NCI-H524 (cell line): ENCODE results near the gene RNU5B-1.
"Not testable (repeated sequence)": the region's sequence is repeated elsewhere in the genome, so short reads cannot be mapped to it uniquely, and the experiment has no call there.

ENCODE experiments used
- DNase-seq, 2 experiments: peaks; one replicate each; lab custom pipeline; 2025; lab: John Stamatoyannopoulos, UW

RNU5B-1 gene

DNA sequence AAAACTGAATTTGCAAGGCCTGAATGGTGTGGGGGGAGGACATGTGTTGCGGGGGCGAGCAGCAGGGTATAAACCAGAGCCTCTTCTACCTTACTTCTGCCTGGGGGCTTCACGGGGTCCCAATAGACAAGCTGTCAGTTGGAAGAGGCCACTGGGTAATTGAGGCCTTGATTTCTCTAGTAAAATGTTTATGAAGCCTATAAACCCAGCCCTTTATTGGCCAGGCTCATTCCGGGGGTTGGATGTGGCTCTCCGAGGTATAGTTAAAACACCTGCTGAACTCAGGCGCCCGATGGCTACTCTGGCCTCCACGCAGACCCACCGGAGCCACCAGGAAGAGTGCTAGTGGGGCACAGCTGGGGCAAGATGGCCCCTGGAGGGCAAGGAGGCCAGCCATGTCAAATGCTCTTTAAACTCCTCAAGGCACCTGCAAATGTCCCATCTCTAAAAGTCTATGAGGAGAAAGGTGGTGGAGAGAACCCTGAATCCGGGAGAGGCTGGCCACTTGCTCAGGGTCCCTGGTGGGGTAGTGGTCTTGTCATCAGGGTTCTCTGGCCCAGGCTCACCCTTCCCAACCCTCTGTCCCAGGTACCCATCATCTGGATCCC is 39.0 kb downstream of the RNU5B-1 start:
- DNase-seq, result no peak

DNA sequence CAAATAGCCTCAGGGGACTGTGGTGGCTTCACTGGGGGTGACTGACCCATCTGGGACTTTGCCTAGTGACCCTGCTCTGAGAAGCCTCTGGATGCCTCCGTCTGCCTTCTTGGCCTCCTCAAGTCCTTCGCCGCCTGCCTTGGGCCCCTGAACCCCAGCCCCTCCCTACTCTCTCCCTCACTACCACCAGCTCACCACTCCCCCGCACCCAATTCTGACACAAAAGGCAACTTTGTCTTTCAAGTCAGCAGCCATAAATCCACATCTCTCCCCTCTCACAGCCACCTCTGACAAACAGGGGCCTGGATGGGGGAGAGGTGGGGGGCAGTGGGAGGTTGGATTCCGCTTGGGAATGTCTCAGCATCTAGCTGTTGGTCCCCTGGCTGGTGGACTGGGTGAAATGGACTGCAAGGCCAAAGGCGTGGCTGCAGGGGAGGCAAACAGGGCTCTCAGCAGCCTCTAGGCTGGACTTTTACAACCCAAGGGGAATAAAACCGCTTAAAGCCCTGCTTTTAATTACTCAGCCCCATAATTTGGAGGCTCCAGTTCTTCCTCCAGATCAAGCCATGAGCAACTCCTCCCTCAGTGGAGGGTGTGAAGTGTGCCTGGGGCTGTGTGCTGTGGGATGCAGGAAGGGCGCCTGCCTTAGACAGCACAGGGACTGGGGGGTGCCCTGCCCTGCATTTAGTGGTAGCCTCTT is 39.9 kb downstream of the RNU5B-1 start:
- DNase-seq, result no peak

DNA sequence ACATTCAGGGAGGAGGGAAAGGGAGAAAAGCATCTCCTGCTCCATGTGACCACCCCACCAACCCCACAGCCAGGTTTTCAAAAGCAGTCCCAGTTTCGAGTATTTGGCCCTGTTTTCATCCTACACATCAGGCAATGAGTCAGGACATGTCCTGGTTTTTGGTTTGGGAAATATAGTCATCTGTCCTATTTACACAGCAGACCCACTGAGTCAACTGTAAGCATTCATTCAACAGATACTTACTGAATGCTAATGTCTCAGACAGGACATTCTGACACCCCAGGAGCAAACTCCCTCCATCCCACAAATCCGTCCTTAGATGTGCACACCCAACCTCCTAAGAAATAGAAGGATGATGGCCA is 40.4 kb downstream of the RNU5B-1 start:
- DNase-seq, result no peak

DNA sequence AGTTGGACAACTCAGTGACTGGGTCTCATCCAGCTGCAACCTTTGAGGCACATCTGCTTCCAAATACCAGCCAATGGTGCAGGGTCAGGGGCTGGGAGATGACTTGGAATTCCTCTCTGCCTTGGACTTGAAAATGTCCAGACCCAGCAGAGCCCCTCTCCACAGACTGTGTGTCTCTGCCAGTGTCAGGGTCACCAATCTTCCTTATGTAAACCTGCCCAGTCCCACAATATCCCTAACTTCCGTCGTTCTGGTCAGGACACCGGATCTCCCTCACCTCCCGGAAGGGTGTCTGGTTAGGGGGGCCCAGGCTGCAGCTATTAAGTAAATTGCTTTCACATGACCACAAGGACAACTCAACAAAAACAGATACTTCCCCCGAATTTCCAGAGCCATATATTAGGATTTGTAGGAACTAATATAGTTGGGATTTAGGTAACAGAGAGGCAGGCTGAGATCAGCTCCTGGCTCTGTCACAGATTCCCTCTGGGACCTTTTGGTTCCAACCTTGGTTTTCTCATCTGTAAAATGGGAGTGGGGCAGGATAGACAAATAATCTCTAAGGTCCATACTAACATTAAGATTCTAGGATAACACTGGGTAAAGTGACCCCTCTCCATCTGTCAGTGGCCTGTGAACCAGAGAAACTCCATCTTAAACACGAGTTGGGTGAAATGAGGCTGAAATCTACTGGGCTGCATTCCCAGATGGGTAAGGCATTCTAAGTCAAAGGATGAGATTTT is 42.5 kb downstream of the RNU5B-1 start:
- no peak for DNase-seq

DNA sequence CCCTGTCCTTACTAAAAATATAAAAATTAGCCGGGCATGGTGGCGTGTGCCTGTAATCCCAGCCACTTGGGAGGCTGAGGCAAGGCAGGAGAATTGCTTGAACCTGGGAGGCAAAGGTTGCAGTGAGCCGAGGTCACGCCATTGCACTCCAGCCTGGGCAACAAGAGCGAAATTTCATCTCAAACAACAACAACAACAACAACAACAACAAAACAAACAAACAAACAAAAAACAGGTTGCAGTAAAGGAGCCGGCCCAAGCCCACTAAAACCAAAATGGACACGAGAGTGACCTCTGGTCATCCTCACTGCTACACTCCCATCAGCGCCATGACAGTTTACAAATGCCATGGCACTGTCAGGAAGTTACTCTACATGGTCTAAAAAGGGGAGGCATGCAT is 43.3 kb downstream of the RNU5B-1 start:
- not testable (repeated sequence) for DNase-seq

DNA sequence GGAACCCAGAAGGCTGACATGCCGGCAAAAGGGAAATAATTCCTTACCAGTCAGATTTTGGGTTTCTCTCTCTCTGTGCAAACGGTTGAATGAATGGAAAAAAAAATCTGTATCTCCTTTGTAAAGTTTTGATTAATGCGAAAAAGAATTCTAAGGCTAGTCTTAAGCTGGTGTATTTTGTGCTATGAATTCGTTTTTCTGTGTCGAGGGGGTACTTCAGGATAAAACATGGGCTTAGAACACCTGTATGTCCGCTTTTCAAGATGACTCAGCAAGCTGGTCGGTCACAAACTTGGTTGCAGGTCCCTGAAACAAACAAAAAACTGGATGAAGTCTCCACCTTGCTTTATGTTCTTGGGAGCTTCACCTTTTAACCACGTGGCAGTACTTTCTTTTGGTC is 44.9 kb downstream of the RNU5B-1 start:
- DNase-seq, result no peak

DNA sequence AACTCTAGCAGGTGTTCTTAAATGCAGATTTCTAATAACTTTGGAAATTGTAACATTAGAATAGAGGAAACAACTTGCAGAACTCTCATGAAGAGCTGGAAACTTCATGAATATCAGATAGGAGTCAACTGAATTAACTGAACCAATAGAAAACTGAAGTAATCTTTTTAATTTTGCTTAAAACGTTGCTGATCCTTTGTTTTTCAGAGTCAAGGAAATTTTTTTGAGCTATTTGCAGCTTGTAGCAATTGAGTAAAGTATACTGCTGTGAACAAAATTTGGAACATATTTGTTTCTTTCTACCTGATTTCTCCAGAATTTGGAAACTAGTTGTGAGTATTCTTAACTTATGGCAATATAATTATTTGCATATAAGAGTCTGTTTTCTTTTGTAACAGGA is 47.5 kb downstream of the RNU5B-1 start:
- not testable (repeated sequence) for DNase-seq
